ENCODE data around the gene TWIST2.

The TWIST2 gene

DNA sequence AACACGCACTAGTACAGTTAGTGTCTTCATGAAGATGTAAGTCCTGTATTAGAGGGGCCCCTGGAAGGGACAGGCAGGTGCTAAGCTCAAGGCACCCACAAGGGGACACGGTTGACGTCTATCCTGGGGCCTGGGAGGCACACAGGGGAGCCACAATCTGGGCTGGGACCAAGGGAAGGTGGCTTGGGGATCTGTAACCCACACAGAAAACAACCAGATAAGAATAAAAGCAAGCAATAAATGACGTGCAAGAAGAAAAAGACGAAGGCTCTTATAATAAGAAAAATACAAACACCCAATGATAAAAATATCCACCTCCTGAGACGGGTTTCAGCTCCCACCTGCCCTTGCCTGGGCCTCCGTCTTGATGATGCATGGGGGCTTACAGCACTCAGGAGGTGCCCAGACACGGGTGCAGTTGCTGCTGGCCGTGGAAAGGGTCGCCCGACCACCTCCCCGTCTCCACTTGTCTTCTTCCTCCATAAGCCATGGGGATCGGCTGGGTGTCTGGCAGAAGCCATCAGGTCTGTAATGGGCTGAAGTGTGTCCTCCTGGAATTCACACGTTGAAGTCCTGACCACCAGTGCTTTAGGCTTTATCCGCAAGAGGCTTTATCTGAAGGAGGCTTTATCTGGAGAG is 73.9 kb downstream of the TWIST2 start:
- Histone ChIP-seq H3K9ac (ENCODE audit: low read length) (no peak overlapping the region), H3K9me3 (ENCODE audit: control insufficient read depth, insufficient read depth, low read depth, low read length) (no peaks in the 10 kb centered on the region), H3K4me3 (ENCODE audit: low read depth, low read length) (no peak overlapping the region), H3K36me3 (ENCODE audit: control insufficient read depth, insufficient read depth, low read length) (no peaks in the 10 kb centered on the region), H3K27me3 (ENCODE audit: control insufficient read depth, insufficient read depth, low read length) (no peaks in the 10 kb centered on the region; the same call in 1 of the 2 replicates), H3K4me1 (ENCODE audit: control insufficient read depth, insufficient read depth, low read length) (no peaks in the 10 kb centered on the region; the same call in 1 of the 2 replicates), H3K27ac (ENCODE audit: low read depth, low read length) (no peak overlapping the region)

DNA sequence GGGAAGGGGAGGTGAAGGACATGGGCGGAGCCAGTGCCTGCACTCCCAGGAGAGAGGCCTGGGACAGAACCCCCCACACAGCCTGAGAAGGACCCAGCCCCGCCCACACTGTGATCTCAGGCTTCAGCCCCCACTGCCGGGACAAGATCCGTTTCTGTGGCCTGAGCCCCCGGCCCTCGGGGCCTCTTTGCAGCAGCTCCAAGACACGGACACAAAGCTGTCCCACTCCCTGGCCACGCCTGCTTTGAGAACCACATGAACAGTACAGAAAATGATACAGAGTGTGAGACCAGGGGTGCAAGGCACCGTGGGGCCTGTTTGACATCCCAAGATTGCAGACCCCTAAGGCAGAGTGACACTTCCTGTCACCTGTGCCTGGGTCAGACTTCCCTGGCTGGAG is 74.5 kb downstream of the TWIST2 start:
- Histone ChIP-seq H3K27me3 (ENCODE audit: control insufficient read depth, insufficient read depth, low read length) (no peaks in the 10 kb centered on the region; the same call in 1 of the 2 replicates), H3K36me3 (ENCODE audit: control insufficient read depth, insufficient read depth, low read length) (no peaks in the 10 kb centered on the region), H3K9ac (ENCODE audit: low read length) (no peak overlapping the region), H3K4me3 (ENCODE audit: low read depth, low read length) (no peak overlapping the region), H3K9me3 (ENCODE audit: control insufficient read depth, insufficient read depth, low read depth, low read length) (no peaks in the 10 kb centered on the region), H3K27ac (ENCODE audit: low read depth, low read length) (no peak overlapping the region), H3K4me1 (ENCODE audit: control insufficient read depth, insufficient read depth, low read length) (no peaks in the 10 kb centered on the region; the same call in 1 of the 2 replicates)

DNA sequence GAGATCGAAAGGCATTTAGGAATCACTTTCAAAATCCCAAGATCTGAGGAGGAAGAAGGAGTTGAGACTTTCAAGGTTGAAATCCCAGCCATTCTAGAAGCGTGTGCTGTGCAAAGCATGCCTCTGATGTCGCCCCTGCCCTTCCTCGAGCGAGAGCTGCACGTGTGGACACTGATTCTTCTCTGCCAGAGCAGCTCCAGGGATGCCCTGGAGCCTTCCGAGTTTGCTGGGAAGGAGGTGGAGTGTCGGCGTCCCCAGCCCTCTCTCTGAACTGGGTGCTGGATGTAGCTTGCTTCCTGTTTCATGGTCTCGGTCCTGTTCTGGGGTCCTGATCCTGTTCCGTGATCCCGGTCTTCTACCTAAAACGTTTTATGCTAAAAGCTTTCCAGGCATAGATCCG is 76.1 kb downstream of the TWIST2 start:
- Histone ChIP-seq H3K27me3 (ENCODE audit: control insufficient read depth, insufficient read depth, low read length) (no peaks in the 10 kb centered on the region; the same call in 1 of the 2 replicates), H3K9ac (ENCODE audit: low read length) (no peak overlapping the region), H3K4me1 (ENCODE audit: control insufficient read depth, insufficient read depth, low read length) (no peaks in the 10 kb centered on the region; the same call in 1 of the 2 replicates), H3K9me3 (ENCODE audit: control insufficient read depth, insufficient read depth, low read depth, low read length) (no peaks in the 10 kb centered on the region), H3K4me3 (ENCODE audit: low read depth, low read length) (no peak overlapping the region), H3K36me3 (ENCODE audit: control insufficient read depth, insufficient read depth, low read length) (no peaks in the 10 kb centered on the region), H3K27ac (ENCODE audit: low read depth, low read length) (no peak overlapping the region)

DNA sequence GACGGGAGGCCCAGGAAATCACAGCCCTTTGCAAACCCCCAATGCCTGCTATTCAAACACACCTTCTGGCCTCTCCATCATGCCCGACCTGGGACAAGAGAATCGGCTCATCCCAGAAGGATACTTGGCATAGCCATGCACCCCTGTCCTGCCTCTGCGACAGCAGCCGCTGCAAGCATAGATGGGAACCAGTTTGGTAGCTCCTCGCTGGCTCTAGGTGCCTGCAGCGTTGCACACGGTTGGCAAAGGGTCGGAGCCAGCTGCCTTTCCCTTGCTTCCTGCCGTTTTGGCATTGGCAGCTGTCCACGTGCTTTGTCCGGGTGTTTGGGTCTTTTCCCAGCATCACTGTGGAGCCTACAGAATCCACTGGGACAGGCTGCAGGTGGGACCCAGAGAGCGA is 76.9 kb downstream of the TWIST2 start:
- Histone ChIP-seq H3K9me3 (ENCODE audit: control insufficient read depth, insufficient read depth, low read depth, low read length) (no peaks in the 10 kb centered on the region), H3K36me3 (ENCODE audit: control insufficient read depth, insufficient read depth, low read length) (no peaks in the 10 kb centered on the region), H3K4me3 (ENCODE audit: low read depth, low read length) (no peak overlapping the region), H3K9ac (ENCODE audit: low read length) (no peak overlapping the region), H3K27me3 (ENCODE audit: control insufficient read depth, insufficient read depth, low read length) (peaks cover 1% of the 10 kb centered on the region; the same call in 1 of the 2 replicates), H3K27ac (ENCODE audit: low read depth, low read length) (no peak overlapping the region), H3K4me1 (ENCODE audit: control insufficient read depth, insufficient read depth, low read length) (no peaks in the 10 kb centered on the region; the same call in 1 of the 2 replicates)

DNA sequence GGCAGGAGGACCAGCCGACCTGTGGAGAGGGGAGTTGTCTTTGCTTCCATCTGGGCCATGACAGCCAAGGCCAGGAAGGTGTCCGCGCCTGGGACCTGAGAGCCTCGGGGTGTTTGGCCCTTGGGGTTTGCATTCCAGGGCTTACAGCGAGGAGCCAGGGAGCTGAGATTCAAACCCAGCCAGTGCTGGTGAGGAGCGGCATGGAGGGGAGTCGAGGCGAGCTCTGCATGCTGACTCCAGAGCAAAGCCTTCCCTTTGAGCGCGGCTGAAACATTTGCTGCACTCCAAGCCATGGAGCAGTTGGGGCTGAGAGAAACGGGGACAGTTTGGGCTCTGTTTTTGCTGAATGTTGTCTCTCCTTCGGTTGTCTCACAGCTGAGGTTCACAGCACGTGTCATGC is 77.4 kb downstream of the TWIST2 start:
- no peak overlapping the region for H3K9ac ChIP-seq (ENCODE audit: low read length)
- no peaks in the 10 kb centered on the region for H3K9me3 ChIP-seq (ENCODE audit: control insufficient read depth, insufficient read depth, low read depth, low read length)
- no peak overlapping the region for H3K27ac ChIP-seq (ENCODE audit: low read depth, low read length)
- H3K27me3 ChIP-seq (ENCODE audit: control insufficient read depth, insufficient read depth, low read length): peaks cover 3% of the 10 kb centered on the region; the same call in 1 of the 2 replicates
- H3K36me3 ChIP-seq (ENCODE audit: control insufficient read depth, insufficient read depth, low read length): no peaks in the 10 kb centered on the region
- H3K4me3 ChIP-seq (ENCODE audit: low read depth, low read length): no peak overlapping the region
- no peaks in the 10 kb centered on the region; the same call in 1 of the 2 replicates for H3K4me1 ChIP-seq (ENCODE audit: control insufficient read depth, insufficient read depth, low read length)

DNA sequence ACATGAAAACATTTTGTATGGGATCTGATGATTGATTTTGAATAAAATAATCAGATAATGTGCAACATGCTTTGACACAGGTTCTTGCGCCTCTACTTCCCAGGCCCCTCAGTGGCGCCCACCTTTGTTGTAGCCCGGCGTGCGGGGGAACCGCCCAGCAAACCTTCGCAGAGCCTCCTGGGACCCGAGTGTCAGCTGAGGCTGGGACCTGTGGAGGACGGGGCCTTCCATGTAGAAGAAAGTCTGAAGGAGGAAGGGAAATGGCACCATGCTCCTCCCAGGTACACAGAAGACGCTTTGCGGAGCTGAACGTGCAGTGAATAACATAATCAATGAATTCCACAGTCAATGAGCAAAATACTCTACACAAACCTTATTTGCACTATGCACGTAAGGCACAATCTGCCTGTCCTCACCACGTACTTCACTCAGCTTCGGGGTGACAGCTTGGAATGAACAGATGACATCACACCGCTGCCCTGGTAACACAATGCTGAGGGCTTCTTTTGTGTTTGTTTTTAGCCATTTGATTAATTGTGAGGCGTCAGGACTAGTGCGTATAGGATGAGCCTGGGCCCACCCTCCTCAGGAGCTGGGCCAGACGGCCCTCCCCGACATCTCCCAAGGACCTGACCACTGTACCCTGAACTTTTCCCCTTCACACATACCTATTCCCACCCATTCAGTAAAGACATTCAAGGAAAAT is 78.1 kb downstream of the TWIST2 start:
- Histone ChIP-seq H3K27me3 (ENCODE audit: control insufficient read depth, insufficient read depth, low read length) (peaks cover 4% of the 10 kb centered on the region; the same call in 1 of the 2 replicates), H3K9ac (ENCODE audit: low read length) (no peak overlapping the region)

DNA sequence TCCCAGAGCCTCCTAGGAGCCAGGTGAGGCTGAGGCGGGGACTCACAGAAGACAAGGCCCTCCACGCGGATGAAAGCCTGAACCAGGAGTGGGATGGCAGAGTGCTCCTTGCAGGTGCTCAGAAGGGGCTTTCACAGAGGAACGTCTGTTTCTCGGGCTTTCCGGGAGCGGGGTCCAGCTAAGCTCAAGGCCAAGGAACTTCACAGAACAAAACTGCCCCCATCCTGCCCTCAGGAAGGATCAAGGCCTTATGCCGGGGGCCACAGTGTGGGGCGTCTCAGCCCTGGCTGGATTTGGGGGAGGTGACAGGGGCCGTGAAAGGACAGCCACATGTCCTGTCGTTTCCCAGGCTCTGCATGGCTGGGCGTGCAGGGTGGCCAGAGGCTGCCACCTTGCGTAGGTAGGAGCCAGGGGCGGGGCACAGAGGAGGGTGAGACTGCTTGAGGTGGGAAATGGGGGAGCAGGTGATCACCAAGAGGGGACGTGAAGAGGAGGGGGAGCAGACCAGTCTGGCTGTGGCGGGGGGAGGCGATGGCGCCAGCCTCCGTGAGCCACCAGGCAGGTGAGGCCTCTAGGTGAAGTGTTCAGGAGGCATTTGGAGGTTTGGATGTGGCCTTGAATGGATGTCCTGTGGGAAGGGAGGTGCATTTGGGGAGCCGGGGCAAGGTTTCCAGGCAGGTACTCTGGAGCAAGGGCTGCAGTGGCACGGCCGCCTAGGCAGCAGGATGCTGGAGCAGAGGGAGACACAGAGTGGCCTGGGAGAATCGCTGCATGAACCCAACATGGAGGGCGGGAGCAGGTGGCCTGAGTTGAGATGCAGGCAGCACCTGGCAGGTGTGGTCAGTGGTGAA is 79.1 kb downstream of the TWIST2 start:
- no peaks in the 10 kb centered on the region for H3K36me3 ChIP-seq (ENCODE audit: control insufficient read depth, insufficient read depth, low read length)
- H3K4me3 ChIP-seq (ENCODE audit: low read depth, low read length): no peak overlapping the region
- H3K27ac ChIP-seq (ENCODE audit: low read depth, low read length): no peak overlapping the region
- no peak overlapping the region for H3K9ac ChIP-seq (ENCODE audit: low read length)
- H3K4me1 ChIP-seq (ENCODE audit: control insufficient read depth, insufficient read depth, low read length): no peaks in the 10 kb centered on the region; the same call in 1 of the 2 replicates
- peaks cover 4% of the 10 kb centered on the region; the same call in 1 of the 2 replicates for H3K27me3 ChIP-seq (ENCODE audit: control insufficient read depth, insufficient read depth, low read length)
- H3K9me3 ChIP-seq (ENCODE audit: control insufficient read depth, insufficient read depth, low read depth, low read length): no peaks in the 10 kb centered on the region

More for the DNA sequence above, 78.1 kb downstream of the TWIST2 start:
- Histone ChIP-seq H3K27ac (ENCODE audit: low read depth, low read length) (no peak overlapping the region), H3K4me1 (ENCODE audit: control insufficient read depth, insufficient read depth, low read length) (no peaks in the 10 kb centered on the region; the same call in 1 of the 2 replicates), H3K9me3 (ENCODE audit: control insufficient read depth, insufficient read depth, low read depth, low read length) (no peaks in the 10 kb centered on the region), H3K36me3 (ENCODE audit: control insufficient read depth, insufficient read depth, low read length) (no peaks in the 10 kb centered on the region), H3K4me3 (ENCODE audit: low read depth, low read length) (no peak overlapping the region)

DNA sequence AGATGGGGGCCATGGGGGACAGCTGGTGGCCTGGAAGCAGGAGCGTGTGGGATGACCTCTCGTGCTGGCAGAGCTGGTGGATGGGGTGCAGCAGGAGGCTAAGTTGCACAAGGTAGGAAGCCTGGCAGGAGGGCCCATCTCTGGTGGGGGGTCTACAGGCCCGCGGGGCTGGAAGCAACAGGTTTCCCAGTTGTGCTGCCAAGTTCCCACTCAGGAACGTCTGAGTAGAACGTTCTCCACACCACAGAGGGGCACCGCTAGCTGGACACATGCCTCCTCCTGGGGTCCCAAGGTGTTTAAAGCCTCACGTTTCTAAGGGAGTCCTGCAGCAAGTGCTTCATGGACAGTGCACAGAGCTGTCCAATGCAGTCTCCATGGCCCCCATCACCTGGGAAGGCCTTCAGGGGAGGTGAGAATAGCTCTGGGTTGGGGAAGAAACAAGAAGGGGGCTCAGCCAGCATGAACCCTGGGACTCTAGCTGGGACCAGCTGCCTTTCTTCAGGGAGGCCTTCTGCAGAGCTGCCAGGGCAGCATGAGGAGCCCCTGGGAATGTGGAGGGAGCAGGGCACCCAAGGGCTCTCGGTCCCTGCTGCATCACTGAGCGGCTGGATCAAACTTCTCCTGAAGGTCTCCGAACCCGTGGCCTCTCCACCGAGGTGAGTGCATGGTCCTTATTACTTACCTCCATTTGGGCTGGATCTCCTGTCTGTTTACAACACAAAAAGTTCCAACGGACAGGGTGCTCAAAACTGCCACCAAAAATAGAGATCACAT is 80.0 kb downstream of the TWIST2 start:
- H3K4me1 ChIP-seq (ENCODE audit: control insufficient read depth, insufficient read depth, low read length): no peaks in the 10 kb centered on the region
- H3K9ac ChIP-seq (ENCODE audit: low read length): no peak overlapping the region
- H3K27ac ChIP-seq (ENCODE audit: low read depth, low read length): no peak overlapping the region
- no peaks in the 10 kb centered on the region for H3K9me3 ChIP-seq (ENCODE audit: control insufficient read depth, insufficient read depth, low read depth, low read length)
- H3K36me3 ChIP-seq (ENCODE audit: control insufficient read depth, insufficient read depth, low read length): no peaks in the 10 kb centered on the region
- no peak overlapping the region for H3K4me3 ChIP-seq (ENCODE audit: low read depth, low read length)
- peaks cover 4% of the 10 kb centered on the region; the same call in 1 of the 2 replicates for H3K27me3 ChIP-seq (ENCODE audit: control insufficient read depth, insufficient read depth, low read length)

DNA sequence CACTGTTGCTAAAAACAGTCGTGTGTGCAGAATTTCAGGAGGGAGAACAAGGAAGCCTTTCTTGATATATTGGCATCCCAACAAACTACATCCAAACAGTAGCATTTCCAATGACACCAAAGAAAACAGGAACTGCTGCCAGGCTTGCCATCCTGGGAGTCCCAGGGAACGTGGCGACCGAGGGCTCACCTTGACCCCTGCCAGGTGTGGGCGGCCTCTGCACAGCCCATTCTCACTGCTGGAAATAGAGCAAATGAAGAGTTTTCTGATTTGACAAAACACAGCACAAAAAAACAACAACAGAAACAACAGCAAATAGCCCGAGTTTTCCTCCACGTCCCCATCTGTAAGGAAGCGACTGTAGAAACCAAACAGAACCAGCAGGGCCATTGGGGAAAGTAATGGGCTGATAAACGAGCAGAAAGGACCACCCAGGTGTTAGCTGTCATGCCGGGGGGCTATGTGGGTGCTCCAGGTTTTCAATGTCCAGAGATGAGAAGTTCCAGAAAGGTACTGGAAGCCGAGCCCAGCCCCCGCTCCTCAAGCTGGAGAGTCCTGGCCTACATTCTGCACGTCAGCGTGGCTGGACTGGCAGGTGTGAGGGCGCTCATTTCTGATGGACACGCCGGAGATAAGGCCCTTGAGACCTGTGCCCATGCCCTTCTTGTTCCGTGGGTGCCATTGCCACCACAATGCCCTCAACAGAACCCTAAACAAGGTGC is 80.8 kb downstream of the TWIST2 start:
- 0 out of 2 replicates have a peak, but pooled peaks cover 4% of the 10 kb centered on the region for H3K27me3 ChIP-seq (ENCODE audit: control insufficient read depth, insufficient read depth, low read length)
- H3K9me3 ChIP-seq (ENCODE audit: control insufficient read depth, insufficient read depth, low read depth, low read length): no peaks in the 10 kb centered on the region
- H3K9ac ChIP-seq (ENCODE audit: low read length): no peak overlapping the region
- H3K4me3 ChIP-seq (ENCODE audit: low read depth, low read length): no peak overlapping the region
- no peaks in the 10 kb centered on the region for H3K4me1 ChIP-seq (ENCODE audit: control insufficient read depth, insufficient read depth, low read length)
- H3K36me3 ChIP-seq (ENCODE audit: control insufficient read depth, insufficient read depth, low read length): no peaks in the 10 kb centered on the region
- H3K27ac ChIP-seq (ENCODE audit: low read depth, low read length): no peak overlapping the region

All from HUES6 (cell line).